Fibroblast of gingiva (primary cell): ENCODE data around the gene PDE5A.
"Not testable (repeated sequence)": the region's sequence is repeated elsewhere in the genome, so short reads cannot be mapped to it uniquely, and the experiment has no call there.

ENCODE experiments used
- DNase-seq: peaks from one replicate; pipeline ENCODE4 v3.0.0-alpha.2; 2011; ENCODE audit warnings: low read depth

Gene PDE5A

GRCh38 chr4:119628281-119629141, at the start of gene PDE5A:
Gene PDE5A, minus strand, starts transcription at chr4:119628804. Its CDS starts 133 bp downstream, at chr4:119628671.
- peak; percentile 71 for DNase-seq

DNA sequence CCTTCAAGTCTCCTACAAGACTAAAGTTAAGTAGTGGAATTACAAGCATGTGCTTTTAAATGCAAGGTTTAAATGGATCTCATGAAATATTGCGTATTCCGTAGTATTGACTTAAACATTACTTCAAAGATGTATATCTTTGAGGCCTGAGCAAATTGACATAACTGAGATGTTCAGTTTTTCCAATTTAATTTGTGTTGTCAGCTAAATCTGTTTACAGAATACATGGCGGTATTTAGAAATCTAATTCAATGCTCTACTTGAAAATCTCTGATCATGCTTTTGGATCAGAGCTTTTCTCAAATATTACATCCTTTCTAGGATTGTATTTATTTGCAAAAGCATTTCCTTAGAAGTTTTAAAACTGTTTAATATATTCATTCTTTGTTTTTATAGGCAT, 47.5 kb upstream of the PDE5A start:
- no peak for DNase-seq

- no peak for DNase-seq
These were observed 46.8 kb upstream of the PDE5A start for GRCh38 chr4:119675391-119675790.

DNA sequence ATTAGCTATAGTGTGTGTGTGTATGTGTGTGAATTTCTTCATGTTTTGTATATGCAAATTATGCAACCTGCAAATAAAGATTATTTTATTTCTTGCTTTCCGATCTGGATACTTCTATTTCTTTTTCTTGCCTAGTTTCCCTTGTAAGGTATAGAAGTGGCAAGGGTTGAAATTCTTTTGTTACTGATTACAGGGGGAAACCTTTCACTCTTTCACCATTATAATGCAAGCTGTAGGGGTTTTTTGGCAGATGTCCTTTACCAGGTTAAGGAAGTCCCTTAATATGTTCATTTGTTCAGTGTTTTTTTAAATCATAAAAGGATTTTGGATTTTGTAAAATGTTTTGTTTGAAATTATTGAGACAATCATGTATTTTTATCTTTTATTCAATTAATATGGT, 44.3 kb upstream of the PDE5A start:
- DNase-seq: no peak

GRCh38 chr4:119672086-119672485, 43.5 kb upstream of the PDE5A start:
- no peak for DNase-seq

GRCh38 chr4:119671205-119671604, 42.6 kb upstream of the PDE5A start:
- DNase-seq: no peak

- no peak for DNase-seq
These were observed 39.2 kb upstream of the PDE5A start for GRCh38 chr4:119667802-119668201.

DNA sequence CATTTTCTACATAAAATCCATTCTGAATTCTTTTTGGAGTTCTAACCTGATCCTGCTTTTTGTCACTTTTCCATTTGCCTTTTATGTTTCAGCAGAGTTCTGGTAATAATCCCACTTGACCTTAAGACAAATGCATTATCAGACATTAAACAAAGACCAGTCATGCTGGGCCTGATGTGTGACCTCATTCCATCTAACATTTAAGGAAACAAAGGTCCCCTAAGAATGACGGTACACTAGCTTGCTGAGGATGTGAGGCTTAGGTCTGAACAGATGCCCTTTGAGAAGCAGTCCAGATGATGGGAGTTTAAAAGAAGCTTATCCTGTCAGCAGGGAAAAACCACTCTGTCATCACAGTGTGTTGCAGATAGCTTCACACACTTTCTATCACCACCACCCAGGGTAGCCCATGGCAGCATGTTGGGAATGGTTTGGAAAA, 38.1 kb upstream of the PDE5A start:
- DNase-seq: no peak

DNA sequence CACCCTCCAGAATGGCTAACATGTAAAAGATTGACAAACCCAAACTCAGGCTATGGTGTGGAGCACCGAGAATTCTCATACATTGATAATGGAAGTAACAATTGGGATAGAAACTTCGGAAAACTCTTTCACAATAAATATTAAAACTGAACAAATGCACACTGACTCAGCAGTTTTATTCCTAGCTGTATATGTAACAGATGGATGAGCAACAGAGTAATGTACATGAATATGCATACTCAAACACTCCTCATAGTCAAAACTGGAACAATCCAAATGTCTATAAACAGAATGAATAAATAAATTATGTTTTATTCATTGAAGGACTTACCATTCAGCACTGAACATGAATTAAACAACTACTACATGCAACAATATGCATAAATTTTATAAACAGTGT, 37.1 kb upstream of the PDE5A start:
- no peak for DNase-seq

- DNase-seq: no peak
These were observed 35.7 kb upstream of the PDE5A start for GRCh38 chr4:119664168-119664907.

- DNase-seq: no peak
These were observed 34.7 kb upstream of the PDE5A start for GRCh38 chr4:119663160-119663788.

- not testable (repeated sequence) for DNase-seq
These were observed 34.0 kb upstream of the PDE5A start for GRCh38 chr4:119662612-119663011.

DNA sequence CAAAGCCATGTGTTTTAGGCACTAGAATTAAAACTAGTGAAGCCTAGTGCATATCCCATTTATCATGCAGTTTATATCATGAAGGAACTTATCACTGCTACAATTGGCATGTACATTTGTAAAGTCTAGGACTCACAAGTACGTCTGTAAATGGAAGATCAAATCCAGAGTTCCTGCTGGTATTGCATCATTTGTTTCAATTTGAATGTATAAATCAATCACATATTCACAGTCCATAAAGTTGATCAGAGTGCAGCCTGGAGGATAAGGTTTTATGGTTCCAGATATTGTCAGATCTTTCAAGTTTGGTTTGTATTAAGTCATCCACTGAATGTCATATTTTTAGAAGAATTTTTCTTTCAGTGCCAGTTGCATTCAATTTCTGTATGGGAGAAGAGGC, 32.6 kb upstream of the PDE5A start:
- no peak for DNase-seq

- DNase-seq: peak; percentile 2
These were observed 31.0 kb upstream of the PDE5A start for GRCh38 chr4:119659576-119659975.

DNA sequence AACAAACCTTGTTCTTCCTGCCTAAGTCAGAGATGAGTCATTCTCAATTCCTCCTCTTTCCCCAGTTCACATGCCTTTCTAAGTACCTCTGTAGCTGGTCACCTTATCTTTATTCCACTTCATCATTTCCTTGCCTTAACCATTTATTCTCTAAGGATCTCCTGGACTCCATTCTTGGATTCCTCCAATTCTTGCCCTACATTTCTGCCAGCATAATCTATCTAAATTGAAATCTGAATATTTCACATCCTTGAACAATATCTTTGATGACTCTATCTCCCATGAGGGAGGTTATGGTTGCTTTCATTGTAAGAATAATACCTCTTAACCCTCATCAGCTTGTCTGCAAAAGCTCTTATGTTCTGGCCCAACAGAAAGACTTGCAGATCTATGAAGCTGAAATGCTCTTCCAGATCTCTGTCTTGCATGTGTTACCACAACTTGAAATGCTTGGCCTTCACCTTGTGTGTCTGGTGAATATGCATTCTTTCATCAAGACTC, 28.6 kb upstream of the PDE5A start:
- no peak for DNase-seq

- DNase-seq: no peak
These were observed 27.7 kb upstream of the PDE5A start for GRCh38 chr4:119656342-119656741.

GRCh38 chr4:119655111-119655837, 26.7 kb upstream of the PDE5A start:
- no peak for DNase-seq

DNA sequence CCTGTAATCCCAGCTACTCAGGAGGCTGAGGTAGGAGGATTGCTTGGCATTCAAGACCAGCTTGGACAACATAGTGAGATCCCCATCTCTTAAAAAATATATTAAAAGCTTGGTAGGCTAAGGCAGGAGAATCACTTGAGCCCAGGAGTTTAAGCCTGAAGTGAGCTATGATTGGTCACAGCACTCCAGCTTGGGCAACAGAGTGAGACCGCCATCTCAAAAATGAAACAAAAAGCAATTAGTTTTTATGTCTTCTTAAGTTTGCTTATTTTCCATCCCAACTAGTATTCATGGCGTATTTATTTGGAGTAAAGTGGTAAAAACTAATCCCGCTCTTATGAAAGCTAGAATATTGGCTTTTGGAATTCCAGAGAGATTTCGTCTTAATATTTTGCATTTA, 25.4 kb upstream of the PDE5A start:
- DNase-seq: no peak

DNA sequence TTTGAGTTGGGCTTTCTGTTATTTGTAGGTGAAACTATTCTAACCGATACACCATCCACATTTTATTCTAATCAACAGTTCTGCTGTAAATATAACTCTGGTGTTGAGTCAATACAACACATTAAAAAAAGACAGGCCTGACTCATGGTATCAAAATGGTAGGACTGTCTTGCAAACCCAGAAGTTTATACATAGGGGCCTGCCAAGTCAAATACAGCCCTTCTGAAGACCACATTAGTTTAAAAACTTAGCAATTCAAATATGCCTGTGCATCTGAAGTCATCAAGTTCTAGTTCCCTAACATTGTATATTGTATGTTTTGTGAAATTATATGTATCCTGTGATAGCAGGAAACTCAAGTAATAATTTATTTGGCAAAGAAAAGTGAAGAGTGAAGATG, 24.4 kb upstream of the PDE5A start:
- peak; percentile 47 for DNase-seq

- no peak for DNase-seq
These were observed 19.8 kb upstream of the PDE5A start for GRCh38 chr4:119648398-119648797.

GRCh38 chr4:119647558-119647957, 19.0 kb upstream of the PDE5A start:
- DNase-seq: peak; percentile 22
